Measurements from ENCODE around the gene NCOA6. TPM values are rescaled to one million over a fixed set of nuclear protein-coding genes. Genes with fewer than 3 reads are reported as not detected.
A peak's percentile ranks its signal among the peaks of the same experiment; 100 is the strongest.

The NCOA6 gene
- total RNA-seq, 1 donor from 2014 or later = 42.5 TPM

- Mint-ChIP-seq H3K4me3 (no peak overlapping the region), H3K9me3 (no peaks in the 10 kb centered on the region), H3K4me1 (no peaks in the 10 kb centered on the region), H3K27me3 (ENCODE audit: low read depth) (peaks cover 2% of the 10 kb centered on the region), H3K36me3 (no peaks in the 10 kb centered on the region), H3K27ac (no peak overlapping the region)
- TF ChIP-seq CTCF (IDR thresholded peaks at IDR 0.05; ENCODE audit: unreplicated experiment) = no peak
- DNase-seq (ENCODE audit: low spot score in 2 of 2, unreplicated experiment in 2 of 2) = no peak
These were observed 136.0 kb downstream of the NCOA6 start for GRCh38 chr20:34689486-34689885.

- Mint-ChIP-seq H3K27ac (no peak overlapping the region), H3K36me3 (no peaks in the 10 kb centered on the region), H3K9me3 (no peaks in the 10 kb centered on the region), H3K4me3 (no peak overlapping the region), H3K4me1 (no peaks in the 10 kb centered on the region), H3K27me3 (ENCODE audit: low read depth) (peaks cover 2% of the 10 kb centered on the region)
- no peak for DNase-seq (ENCODE audit: low spot score in 2 of 2, unreplicated experiment in 2 of 2)
- TF ChIP-seq CTCF (IDR thresholded peaks at IDR 0.05; ENCODE audit: unreplicated experiment) = no peak
These were observed 141.8 kb downstream of the NCOA6 start for GRCh38 chr20:34683667-34684066.

GRCh38 chr20:34680586-34681175 is 144.8 kb downstream of the NCOA6 start:
- peaks cover 8% of the 10 kb centered on the region for H3K4me1 Mint-ChIP-seq
- DNase-seq (ENCODE audit: low spot score in 2 of 2, unreplicated experiment in 2 of 2) = no peak
- no peaks in the 10 kb centered on the region for H3K36me3 Mint-ChIP-seq
- no peak overlapping the region for H3K4me3 Mint-ChIP-seq
- H3K27me3 Mint-ChIP-seq (ENCODE audit: low read depth) = peaks cover 2% of the 10 kb centered on the region
- no peak for TF ChIP-seq CTCF (IDR thresholded peaks at IDR 0.05; ENCODE audit: unreplicated experiment)
- H3K27ac Mint-ChIP-seq = no peak overlapping the region
- H3K9me3 Mint-ChIP-seq = no peaks in the 10 kb centered on the region

GRCh38 chr20:34676642-34677373 is 148.6 kb downstream of the NCOA6 start, which contains the start of gene PIGU:
TSS of gene PIGU (minus strand) at chr20:34677092. CDS start at chr20:34677085, 7 bp downstream.
- H3K36me3 Mint-ChIP-seq = no peaks in the 10 kb centered on the region
- H3K27ac Mint-ChIP-seq = peak within 1 kb of the TSS; percentile 98
- H3K9me3 Mint-ChIP-seq = no peaks in the 10 kb centered on the region

GRCh38 chr20:34675993-34676641 is 149.3 kb downstream of the NCOA6 start:
- Mint-ChIP-seq H3K9me3 (no peaks in the 10 kb centered on the region), H3K4me3 (peak overlapping the region; percentile 90), H3K27me3 (ENCODE audit: low read depth) (no peaks in the 10 kb centered on the region), H3K4me1 (peaks cover 16% of the 10 kb centered on the region), H3K36me3 (no peaks in the 10 kb centered on the region), H3K27ac (peak overlapping the region; percentile 98)
- TF ChIP-seq CTCF (IDR thresholded peaks at IDR 0.05; ENCODE audit: unreplicated experiment) = no peak
- no peak for DNase-seq (ENCODE audit: low spot score in 2 of 2, unreplicated experiment in 2 of 2)

More at GRCh38 chr20:34676642-34677373, 148.6 kb downstream of the NCOA6 start, which contains the start of gene PIGU:
- peaks cover 16% of the 10 kb centered on the region for H3K4me1 Mint-ChIP-seq
- H3K27me3 Mint-ChIP-seq (ENCODE audit: low read depth) = no peaks in the 10 kb centered on the region
- TF ChIP-seq CTCF (IDR thresholded peaks at IDR 0.05; ENCODE audit: unreplicated experiment) = no peak
- peak within 1 kb of the TSS; percentile 90 for H3K4me3 Mint-ChIP-seq
- DNase-seq (ENCODE audit: low spot score in 2 of 2, unreplicated experiment in 2 of 2) = peak; percentile 92 to 96
